LNCAP (cell line): Measurements from ENCODE around the gene BTNL2.

Source experiments
- CTCF ChIP-seq: fragments of 450-650 bp; IDR thresholded peaks from 2 replicates; pipeline ENCODE4 v1.5.1; 2017; ENCODE audit warnings: mild to moderate bottlenecking

BTNL2 gene

DNA sequence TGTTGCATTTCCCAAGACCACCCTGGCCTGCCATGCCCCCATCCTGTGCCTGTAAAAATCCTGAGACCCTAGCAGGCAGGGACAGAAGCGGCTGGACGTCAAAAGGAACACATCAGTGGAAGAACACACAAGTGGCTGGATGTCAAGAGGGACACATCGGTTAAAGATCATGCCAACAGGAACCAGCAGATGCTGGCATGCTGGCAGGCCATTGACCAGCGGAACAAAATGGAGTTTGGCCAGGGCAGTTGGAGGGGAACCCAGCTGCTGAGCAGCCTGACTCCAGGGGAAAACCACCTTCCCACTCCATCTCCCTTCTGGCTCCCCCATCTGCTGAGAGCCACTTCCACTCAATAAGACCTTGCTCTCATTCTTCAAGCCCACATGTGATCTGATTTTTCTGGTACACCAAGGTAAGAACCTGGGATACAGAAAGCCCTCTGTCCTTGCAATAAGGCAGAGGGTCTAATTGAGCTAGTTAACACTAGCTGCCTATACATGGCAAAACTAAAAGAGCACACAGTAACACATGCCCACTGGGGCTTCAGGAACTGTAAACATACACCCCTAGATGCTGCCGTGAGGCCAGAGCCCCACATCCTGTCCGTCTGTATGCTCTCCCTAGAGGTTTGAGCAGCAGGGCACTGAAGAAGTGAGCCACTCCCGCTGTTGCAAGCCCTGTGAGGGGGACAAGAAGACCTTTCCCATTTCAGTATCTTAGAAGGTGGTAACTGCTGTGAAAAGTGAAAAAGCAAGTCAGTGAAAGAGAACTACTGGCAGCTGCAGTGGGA, 31.0 kb downstream of the BTNL2 start:
- no peak for TF ChIP-seq CTCF

DNA sequence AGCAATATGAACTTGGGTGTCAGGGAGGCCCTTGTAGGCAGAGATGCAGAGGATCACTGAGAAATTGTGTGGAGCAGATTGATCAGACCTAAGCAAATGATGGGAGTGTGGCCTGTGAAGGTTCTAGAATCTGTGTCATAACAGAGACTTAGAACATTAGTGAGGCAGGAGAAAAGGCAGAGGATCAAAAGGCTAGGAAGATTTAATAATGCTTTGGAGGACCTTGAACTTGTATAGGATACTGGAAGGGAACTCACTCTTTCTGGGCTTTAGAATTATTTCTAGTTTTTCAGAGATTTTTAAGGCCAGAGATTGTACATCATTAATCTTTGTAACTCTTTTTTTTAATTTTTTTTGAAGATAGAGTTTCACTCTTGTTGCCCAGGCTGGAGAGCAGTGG, 35.2 kb downstream of the BTNL2 start, which contains the start of gene TSBP1:
Gene TSBP1, minus strand, starts transcription at position 101 of the 400 bp plus-strand sequence. CDS start 197 bp downstream, outside the sequence.
- no peak for TF ChIP-seq CTCF

GRCh38 chr6:32371229-32371628, 35.8 kb downstream of the BTNL2 start:
- TF ChIP-seq CTCF, result no peak

DNA sequence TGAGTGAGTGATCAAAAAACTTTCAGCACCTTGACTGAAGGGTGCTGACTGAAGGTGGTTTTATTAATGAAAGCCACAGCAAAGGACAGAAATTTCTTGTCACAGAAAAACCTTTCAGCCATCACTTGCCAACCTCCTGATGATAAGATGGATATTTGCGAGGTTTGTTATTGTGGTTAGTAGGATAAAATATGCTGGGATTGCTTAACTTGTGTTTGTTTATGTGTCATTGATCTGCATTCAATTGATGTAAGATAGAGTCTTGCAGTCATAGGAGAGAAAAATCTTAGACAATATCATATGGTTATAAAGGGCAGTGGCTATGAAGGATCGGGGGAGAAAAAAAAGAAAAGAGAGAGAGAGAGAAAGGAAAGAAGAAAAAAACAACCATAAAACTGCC, 36.5 kb downstream of the BTNL2 start:
- no peak for TF ChIP-seq CTCF

DNA sequence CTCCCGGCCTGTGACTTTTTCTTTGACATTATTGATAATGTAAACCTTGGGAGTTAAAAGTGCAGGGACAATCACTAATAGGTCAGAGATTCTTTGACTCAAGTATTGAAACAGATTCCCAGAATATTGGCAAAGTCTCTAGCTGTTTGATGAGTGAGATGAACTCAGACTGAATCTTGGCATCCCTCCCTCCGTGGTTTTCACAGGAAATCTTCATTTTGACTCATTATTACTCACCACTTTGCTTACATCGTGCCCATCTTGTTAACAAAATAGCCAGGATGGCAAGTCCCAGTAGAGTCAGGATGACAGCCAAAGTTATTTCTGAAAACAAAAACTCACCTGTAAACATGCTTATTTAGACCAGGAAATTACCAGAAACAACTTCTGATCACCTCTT, 37.3 kb downstream of the BTNL2 start:
- no peak for TF ChIP-seq CTCF

DNA sequence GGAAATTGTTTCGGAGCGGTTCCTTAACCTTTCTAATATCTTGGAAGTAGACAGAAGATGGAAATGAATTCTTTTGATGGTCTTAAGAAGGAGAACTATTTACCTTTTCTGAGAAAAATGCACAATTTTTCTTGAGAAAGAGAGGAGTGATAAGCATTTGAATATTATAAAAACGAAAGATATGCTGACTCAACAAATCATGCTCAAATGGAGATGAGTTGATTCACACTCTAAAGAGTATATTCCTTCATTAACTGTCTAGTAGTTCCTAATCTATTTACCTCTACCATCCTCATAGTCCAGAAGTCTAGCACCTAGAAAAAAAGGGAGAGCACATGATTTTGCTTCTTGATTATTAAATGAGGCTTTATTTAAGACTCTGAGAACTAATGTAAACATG, 39.3 kb downstream of the BTNL2 start:
- TF ChIP-seq CTCF, result no peak

GRCh38 chr6:32355018-32355417, 52.0 kb downstream of the BTNL2 start:
- TF ChIP-seq CTCF, result no peak
